ENCODE data around the gene TXNRD2. TPM values are rescaled to one million over a fixed set of nuclear protein-coding genes. Genes with fewer than 3 reads are reported as not detected.
"Not testable (repeated sequence)": the region's sequence is repeated elsewhere in the genome, so short reads cannot be mapped to it uniquely, and the experiment has no call there.

TXNRD2 gene
- total RNA-seq, 4 donors from 2014 or later, result 16.7 to 33.1 (median 20.3) TPM

- H3K4me1 ChIP-seq, result peaks cover 0 to 38% (median 10%) of the 10 kb centered on the region in 3 donors
- no peak overlapping the region for H3K27ac ChIP-seq
Measured at GRCh38 chr22:19937616-19938473, 3.8 kb downstream of the TXNRD2 start.

GRCh38 chr22:19936513-19936912 lies 5.1 kb downstream of the TXNRD2 start:
- no peak for TF ChIP-seq EP300 (IDR thresholded peaks at IDR 0.05)
- TF ChIP-seq POLR2AphosphoS5 (IDR thresholded peaks at IDR 0.05), result no peak
- TF ChIP-seq CTCF (IDR thresholded peaks at IDR 0.05), result no peak
- TF ChIP-seq POLR2A (IDR thresholded peaks at IDR 0.05), result no peak
- Histone ChIP-seq H3K27ac (no peak overlapping the region), H3K4me1 (peaks cover 0 to 29% (median 8%) of the 10 kb centered on the region in 3 donors), H3K36me3 (peaks cover 0 to 11% of the 10 kb centered on the region in 2 donors), H3K4me3 (no peak overlapping the region), H3K9me3 (no peaks in the 10 kb centered on the region), H3K27me3 (no peaks in the 10 kb centered on the region)
- no peak for ATAC-seq
- WGBS, 2 donors (ENCODE audit: low coverage in 1 of 2), result 93 to 96% methylated on average over 4 to 7 of the region's 7 CpGs

More at GRCh38 chr22:19937616-19938473, 3.8 kb downstream of the TXNRD2 start:
- H3K9me3 ChIP-seq, result no peaks in the 10 kb centered on the region
- no peak for ATAC-seq
- no peaks in the 10 kb centered on the region for H3K27me3 ChIP-seq
- peaks cover 0 to 11% of the 10 kb centered on the region in 2 donors for H3K36me3 ChIP-seq
- H3K4me3 ChIP-seq, result no peak overlapping the region
- 68 to 79% methylated on average over 14 to 15 of the region's 16 CpGs for WGBS, 2 donors (ENCODE audit: low coverage in 1 of 2)
- no peak for TF ChIP-seq POLR2A (IDR thresholded peaks at IDR 0.05)

GRCh38 chr22:19935123-19935718 lies 6.4 kb downstream of the TXNRD2 start:
- Histone ChIP-seq H3K36me3 (peaks cover 0 to 16% of the 10 kb centered on the region in 2 donors), H3K4me1 (peaks cover 0 to 19% (median 0%) of the 10 kb centered on the region in 3 donors)
- 96 to 97% methylated on average over 10 to 11 of the region's 11 CpGs for WGBS, 2 donors (ENCODE audit: low coverage in 1 of 2)
- not testable (repeated sequence) for ATAC-seq, H3K9me3 ChIP-seq, H3K27ac ChIP-seq, H3K27me3 ChIP-seq, H3K4me3 ChIP-seq

- no peaks in the 10 kb centered on the region for H3K9me3 ChIP-seq
- WGBS, 2 donors (ENCODE audit: low coverage in 1 of 2), result 81% methylated on average over 4 of the region's 9 CpGs; no CpG with 5 or more reads in 1 of the 2 donors
- peaks cover 0 to 25% of the 10 kb centered on the region in 2 donors for H3K36me3 ChIP-seq
- no peak for ATAC-seq
- peaks cover 0 to 4% (median 0%) of the 10 kb centered on the region in 3 donors for H3K4me1 ChIP-seq
- no peak overlapping the region for H3K27ac ChIP-seq
- no peak for TF ChIP-seq POLR2AphosphoS5 (IDR thresholded peaks at IDR 0.05)
- TF ChIP-seq EP300 (IDR thresholded peaks at IDR 0.05), result no peak
- no peak for TF ChIP-seq POLR2A (IDR thresholded peaks at IDR 0.05)
- TF ChIP-seq CTCF (IDR thresholded peaks at IDR 0.05), result no peak
- no peaks in the 10 kb centered on the region for H3K27me3 ChIP-seq
- H3K4me3 ChIP-seq, result no peak overlapping the region
Measured at GRCh38 chr22:19933341-19934241, 8.0 kb downstream of the TXNRD2 start.

GRCh38 chr22:19932367-19933206 lies 9.0 kb downstream of the TXNRD2 start:
- no peaks in the 10 kb centered on the region for H3K9me3 ChIP-seq
- no peak for TF ChIP-seq POLR2A (IDR thresholded peaks at IDR 0.05)
- no peak for TF ChIP-seq POLR2AphosphoS5 (IDR thresholded peaks at IDR 0.05)
- TF ChIP-seq EP300 (IDR thresholded peaks at IDR 0.05), result no peak
- no peak for TF ChIP-seq CTCF (IDR thresholded peaks at IDR 0.05)
- no peak overlapping the region for H3K4me3 ChIP-seq
- peak; percentile 57 for ATAC-seq
- H3K27me3 ChIP-seq, result no peaks in the 10 kb centered on the region
- H3K36me3 ChIP-seq, result peaks cover 0 to 28% of the 10 kb centered on the region in 2 donors
- H3K27ac ChIP-seq, result no peak overlapping the region
- no peaks in the 10 kb centered on the region for H3K4me1 ChIP-seq
- 59 to 80% methylated on average over 2 to 4 of the region's 12 CpGs for WGBS, 2 donors (ENCODE audit: low coverage in 1 of 2)
